Neuron (in vitro differentiated cells): ENCODE results near the gene ALK.

Source experiments
- H2AFZ ChIP-seq: one replicate; pipeline ENCODE4 v1.6.1; 2013; ENCODE audit warnings: low read depth, mild to moderate bottlenecking, inconsistent platforms, low read length, moderate library complexity
- H3K27me3 ChIP-seq: one replicate; pipeline ENCODE4 v1.6.1; 2013; ENCODE audit warnings: low read length; ENCODE audit not compliant: insufficient read depth
- H3K36me3 ChIP-seq: one replicate; pipeline ENCODE4 v1.6.1; 2013; ENCODE audit warnings: low read length; ENCODE audit not compliant: insufficient read depth
- H3K4me1 ChIP-seq: one replicate; pipeline ENCODE4 v1.6.1; 2013; ENCODE audit warnings: low read length; ENCODE audit not compliant: insufficient read depth
- H3K4me3 ChIP-seq: 2 replicates; pipeline ENCODE4 v1.5.1; 2013; ENCODE audit warnings: mild to moderate bottlenecking, low read length, moderate library complexity
- H3K9me3 ChIP-seq: one replicate; pipeline ENCODE4 v1.6.1; 2013; ENCODE audit warnings: low read length

The ALK gene

GRCh38 chr2:29698216-29698615 lies 223.2 kb downstream of the ALK start:
- no peaks in the 10 kb centered on the region for H3K9me3 ChIP-seq
- no peak overlapping the region for H3K4me3 ChIP-seq
- H2AFZ ChIP-seq, result no peak overlapping the region
- no peaks in the 10 kb centered on the region for H3K36me3 ChIP-seq
- no peaks in the 10 kb centered on the region for H3K27me3 ChIP-seq
- H3K4me1 ChIP-seq, result peaks cover 7% of the 10 kb centered on the region

DNA sequence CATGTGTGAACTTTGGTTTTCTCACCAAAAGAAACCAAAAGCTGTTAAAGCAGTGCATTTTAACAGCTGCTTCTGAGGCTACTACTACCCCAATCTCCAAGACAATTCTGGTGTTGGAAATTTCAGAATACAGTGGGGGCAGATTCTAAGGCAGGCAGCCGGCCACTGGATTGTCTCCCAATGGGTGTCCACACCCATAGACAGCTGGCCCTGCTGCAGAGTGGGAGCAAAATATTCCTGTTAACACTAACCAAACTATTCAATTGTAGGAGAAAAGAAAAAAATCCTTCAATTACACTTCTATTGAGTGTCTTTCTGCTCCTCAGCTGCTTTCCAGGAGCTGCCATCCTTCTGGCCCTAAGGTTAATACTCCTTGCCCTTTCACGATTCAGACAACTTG lies 223.7 kb downstream of the ALK start:
- Histone ChIP-seq H3K36me3 (no peaks in the 10 kb centered on the region), H3K27me3 (no peaks in the 10 kb centered on the region), H3K4me3 (no peak overlapping the region), H2AFZ (no peak overlapping the region), H3K9me3 (peaks cover under 1% of the 10 kb centered on the region), H3K4me1 (peaks cover 2% of the 10 kb centered on the region)

DNA sequence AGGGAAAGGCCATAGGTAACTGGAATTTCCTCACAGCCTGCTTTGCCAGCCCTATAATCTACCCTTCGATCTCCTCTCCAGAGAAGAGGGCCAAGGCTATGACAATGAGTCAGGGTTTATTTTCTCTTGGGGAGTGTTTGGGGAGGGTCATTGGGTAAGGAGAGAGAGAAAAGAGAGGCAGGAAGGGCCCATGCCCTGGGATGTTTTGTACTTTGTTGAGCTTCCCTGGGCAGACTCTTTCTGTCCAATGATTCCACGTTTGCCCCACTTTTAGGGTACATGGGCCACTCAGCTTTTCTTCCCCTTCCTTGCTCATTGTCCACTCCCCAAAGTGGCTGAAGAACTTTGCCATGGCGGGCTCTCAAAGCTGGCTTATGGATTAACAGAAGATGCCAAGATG lies 224.2 kb downstream of the ALK start:
- Histone ChIP-seq H3K27me3 (no peaks in the 10 kb centered on the region), H2AFZ (no peak overlapping the region), H3K36me3 (no peaks in the 10 kb centered on the region), H3K9me3 (peaks cover 6% of the 10 kb centered on the region), H3K4me3 (no peak overlapping the region), H3K4me1 (no peaks in the 10 kb centered on the region)

DNA sequence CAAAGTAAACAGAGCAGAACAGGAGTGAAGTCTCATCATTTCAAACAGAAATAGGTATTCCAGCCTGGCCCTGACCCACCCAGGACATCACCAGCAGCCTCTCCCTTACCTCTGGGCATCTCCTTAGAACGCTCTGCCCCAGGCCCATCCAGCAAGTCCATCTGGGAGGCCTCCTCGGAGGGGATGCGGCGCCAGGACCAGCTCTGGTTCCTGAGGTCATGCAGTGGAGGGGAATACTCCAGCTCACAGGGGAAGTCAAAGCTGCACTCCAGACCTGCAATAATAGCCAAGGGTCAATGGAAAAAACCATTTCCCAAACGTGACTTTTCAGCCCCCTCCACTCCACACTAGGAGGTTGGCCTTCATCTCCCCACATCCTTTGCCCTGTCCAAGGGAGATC lies 226.6 kb downstream of the ALK start:
- Histone ChIP-seq H2AFZ (no peak overlapping the region), H3K9me3 (peaks cover 7% of the 10 kb centered on the region), H3K27me3 (no peaks in the 10 kb centered on the region), H3K36me3 (no peaks in the 10 kb centered on the region), H3K4me3 (no peak overlapping the region), H3K4me1 (no peaks in the 10 kb centered on the region)

- Histone ChIP-seq H2AFZ (no peak overlapping the region), H3K4me1 (no peaks in the 10 kb centered on the region), H3K4me3 (no peak overlapping the region), H3K36me3 (no peaks in the 10 kb centered on the region), H3K9me3 (peaks cover 7% of the 10 kb centered on the region), H3K27me3 (no peaks in the 10 kb centered on the region)
These were observed 229.9 kb downstream of the ALK start for GRCh38 chr2:29691391-29691950.

DNA sequence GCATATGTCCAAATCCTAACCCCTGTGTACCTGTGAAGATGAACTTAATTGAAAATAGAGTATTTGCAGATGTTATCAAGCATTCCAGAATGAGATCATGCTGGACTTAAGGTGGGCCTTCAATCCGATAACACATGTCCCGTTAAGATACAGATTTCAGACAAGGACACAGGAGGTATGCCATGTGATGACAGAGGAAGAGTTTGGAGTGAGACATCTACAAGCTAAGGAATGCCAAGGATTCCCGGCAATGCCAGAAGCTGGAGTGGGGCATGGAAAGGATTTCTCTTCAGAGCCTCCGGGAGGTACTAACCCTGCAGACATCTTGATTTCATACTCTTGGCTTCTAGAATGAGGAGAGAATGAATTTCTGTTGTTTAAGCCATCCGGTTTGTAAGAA lies 231.7 kb downstream of the ALK start:
- no peak overlapping the region for H3K4me3 ChIP-seq
- H3K9me3 ChIP-seq, result peaks cover 7% of the 10 kb centered on the region
- H3K36me3 ChIP-seq, result no peaks in the 10 kb centered on the region
- no peaks in the 10 kb centered on the region for H3K27me3 ChIP-seq
- H2AFZ ChIP-seq, result no peak overlapping the region
- no peaks in the 10 kb centered on the region for H3K4me1 ChIP-seq

DNA sequence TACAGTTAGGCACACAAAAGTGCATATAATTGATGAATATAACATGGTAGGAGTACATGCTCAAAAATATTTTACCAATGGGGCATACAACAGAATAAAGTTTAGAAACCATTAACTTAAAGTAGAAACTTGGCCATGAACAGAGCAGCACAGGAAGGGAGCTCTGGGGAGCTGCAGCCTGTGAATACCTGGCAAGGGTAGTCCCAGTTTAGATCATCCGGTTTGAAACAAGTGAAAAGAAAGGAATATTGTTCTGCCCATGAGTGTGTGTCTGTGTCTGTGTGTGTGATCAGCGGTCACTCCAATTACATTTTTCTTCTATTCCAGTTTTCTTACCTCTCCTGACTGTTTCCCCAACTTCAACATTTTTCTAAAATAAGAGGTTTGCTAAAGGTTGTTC lies 233.0 kb downstream of the ALK start:
- no peak overlapping the region for H2AFZ ChIP-seq
- H3K9me3 ChIP-seq, result peaks cover 7% of the 10 kb centered on the region
- H3K27me3 ChIP-seq, result no peaks in the 10 kb centered on the region
- no peaks in the 10 kb centered on the region for H3K36me3 ChIP-seq
- no peaks in the 10 kb centered on the region for H3K4me1 ChIP-seq
- no peak overlapping the region for H3K4me3 ChIP-seq

DNA sequence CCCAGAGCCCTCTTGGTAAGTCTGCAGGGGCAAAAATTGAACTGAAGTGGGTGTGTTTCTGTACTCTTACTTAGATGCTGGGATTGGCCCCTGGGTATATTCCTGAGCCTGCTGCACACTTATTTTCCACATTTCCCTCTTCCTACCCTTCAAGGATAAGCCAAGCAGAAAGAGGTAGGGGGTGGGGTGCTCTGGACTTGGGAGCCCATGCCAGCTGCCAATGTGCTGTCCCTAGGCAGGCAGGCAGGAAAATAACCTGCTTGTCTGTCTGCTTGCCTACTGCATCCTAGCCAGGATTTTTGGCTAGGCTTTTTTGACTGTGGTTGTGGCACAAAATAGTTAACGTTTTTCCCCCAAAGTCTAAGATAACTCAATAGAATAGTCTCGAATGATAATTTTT lies 234.3 kb downstream of the ALK start:
- no peaks in the 10 kb centered on the region for H3K4me1 ChIP-seq
- H3K4me3 ChIP-seq, result no peak overlapping the region
- peaks cover under 1% of the 10 kb centered on the region for H3K9me3 ChIP-seq
- H3K36me3 ChIP-seq, result no peaks in the 10 kb centered on the region
- H2AFZ ChIP-seq, result no peak overlapping the region
- no peaks in the 10 kb centered on the region for H3K27me3 ChIP-seq

GRCh38 chr2:29676886-29677453 lies 244.4 kb downstream of the ALK start:
- Histone ChIP-seq H3K36me3 (no peaks in the 10 kb centered on the region), H3K4me1 (no peaks in the 10 kb centered on the region), H3K9me3 (no peaks in the 10 kb centered on the region), H3K27me3 (no peaks in the 10 kb centered on the region), H3K4me3 (no peak overlapping the region), H2AFZ (no peak overlapping the region)

GRCh38 chr2:29664578-29664977 lies 256.8 kb downstream of the ALK start:
- no peaks in the 10 kb centered on the region for H3K4me1 ChIP-seq
- H3K36me3 ChIP-seq, result no peaks in the 10 kb centered on the region
- H3K9me3 ChIP-seq, result no peaks in the 10 kb centered on the region
- no peaks in the 10 kb centered on the region for H3K27me3 ChIP-seq
- no peak overlapping the region for H2AFZ ChIP-seq
- no peak overlapping the region for H3K4me3 ChIP-seq

DNA sequence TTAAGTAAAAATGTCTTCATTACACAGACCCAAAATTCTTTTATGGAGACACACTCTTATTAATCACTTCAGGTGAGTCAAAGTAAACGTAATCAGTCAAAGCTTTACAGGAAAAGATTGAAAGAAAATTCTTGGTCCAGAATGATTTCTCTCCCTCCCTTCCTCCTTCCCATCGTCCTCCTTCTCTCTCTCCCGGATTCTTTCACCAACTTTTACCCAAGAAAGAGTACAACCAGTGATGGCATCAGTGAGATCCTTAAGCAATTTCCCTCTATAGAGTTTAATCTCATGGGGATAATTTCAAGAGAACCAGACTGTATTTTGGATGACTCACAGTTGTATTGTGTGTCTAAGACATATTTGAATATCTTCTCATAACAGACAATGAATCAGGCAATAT lies 258.1 kb downstream of the ALK start:
- no peak overlapping the region for H2AFZ ChIP-seq
- no peaks in the 10 kb centered on the region for H3K27me3 ChIP-seq
- H3K36me3 ChIP-seq, result no peaks in the 10 kb centered on the region
- H3K9me3 ChIP-seq, result no peaks in the 10 kb centered on the region
- H3K4me1 ChIP-seq, result no peaks in the 10 kb centered on the region
- H3K4me3 ChIP-seq, result no peak overlapping the region

DNA sequence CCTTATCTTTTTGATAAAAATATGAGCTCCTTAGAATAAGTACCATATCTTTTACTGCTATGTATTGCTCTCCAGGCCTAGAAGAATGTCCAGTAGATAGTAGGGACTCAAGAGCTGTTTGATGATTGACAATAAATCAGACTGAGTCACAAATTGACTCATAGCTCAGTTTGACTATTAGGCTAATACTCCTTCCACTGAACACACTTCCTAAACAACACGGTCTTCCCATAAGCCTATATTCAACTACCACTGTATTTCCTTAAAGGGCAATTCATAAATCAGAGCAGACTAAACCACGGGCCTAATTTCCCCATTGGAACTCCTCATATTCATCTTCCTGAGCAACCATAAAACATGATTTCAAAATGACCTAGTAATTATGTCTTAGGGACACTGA lies 258.5 kb downstream of the ALK start:
- Histone ChIP-seq H3K27me3 (no peaks in the 10 kb centered on the region), H2AFZ (no peak overlapping the region), H3K4me1 (no peaks in the 10 kb centered on the region), H3K9me3 (no peaks in the 10 kb centered on the region), H3K36me3 (no peaks in the 10 kb centered on the region), H3K4me3 (no peak overlapping the region)

DNA sequence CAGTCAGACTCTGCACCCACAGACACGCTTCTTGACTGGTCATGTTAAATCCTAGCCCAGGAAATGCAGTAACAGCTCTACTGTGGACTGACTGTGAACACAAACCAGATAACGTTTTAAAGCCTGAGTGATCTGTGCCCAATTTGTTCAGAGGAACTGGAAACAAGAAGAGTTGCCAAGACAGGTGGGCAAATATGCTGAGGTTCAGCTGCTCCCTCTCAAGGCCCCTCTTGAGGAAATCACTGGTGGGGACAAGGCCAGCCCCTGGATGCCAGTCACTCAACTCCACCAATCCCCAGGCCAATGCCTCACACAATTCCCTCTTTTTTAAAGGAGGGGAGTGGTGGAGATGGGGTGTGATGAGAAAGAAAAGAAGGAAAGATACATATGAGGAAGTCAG lies 261.2 kb downstream of the ALK start:
- Histone ChIP-seq H3K9me3 (no peaks in the 10 kb centered on the region), H3K36me3 (no peaks in the 10 kb centered on the region), H3K27me3 (no peaks in the 10 kb centered on the region), H3K4me3 (no peak overlapping the region), H3K4me1 (no peaks in the 10 kb centered on the region), H2AFZ (no peak overlapping the region)

DNA sequence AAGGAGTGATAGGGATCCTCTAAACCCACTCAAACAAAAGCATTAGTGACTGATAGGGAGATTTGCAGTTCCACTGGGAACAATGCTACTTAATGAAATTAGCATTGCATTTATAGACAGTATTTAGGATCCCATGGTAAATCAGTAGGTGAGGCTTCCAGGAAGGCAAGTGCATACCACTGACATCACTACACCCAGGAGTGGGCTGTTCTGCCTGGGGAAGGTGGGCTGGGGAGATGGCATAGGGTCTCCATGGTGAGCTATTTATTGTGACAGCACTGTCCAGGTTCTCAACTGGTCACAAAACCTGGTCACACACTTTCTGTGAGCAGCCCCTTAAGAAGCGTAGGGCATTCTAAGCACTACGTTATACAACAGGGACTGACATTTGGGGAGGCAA lies 262.2 kb downstream of the ALK start:
- Histone ChIP-seq H3K36me3 (no peaks in the 10 kb centered on the region), H3K9me3 (no peaks in the 10 kb centered on the region), H3K27me3 (no peaks in the 10 kb centered on the region), H3K4me3 (no peak overlapping the region), H3K4me1 (no peaks in the 10 kb centered on the region), H2AFZ (no peak overlapping the region)
